Stimulated activated CD4-positive, alpha-beta T cell treated with anti-CD3 and anti-CD28 coated beads, Interleukin-15, amount 100 ng/mL, for 48 hours (primary cell): ENCODE measurements around the gene UXS1.

Experiments
- DNase-seq, 2 donors: peaks; one replicate each; pipeline ENCODE4 v3.0.0-alpha.2; 2020; ENCODE audit warnings: low read depth in 2 of 2

The UXS1 gene

DNA sequence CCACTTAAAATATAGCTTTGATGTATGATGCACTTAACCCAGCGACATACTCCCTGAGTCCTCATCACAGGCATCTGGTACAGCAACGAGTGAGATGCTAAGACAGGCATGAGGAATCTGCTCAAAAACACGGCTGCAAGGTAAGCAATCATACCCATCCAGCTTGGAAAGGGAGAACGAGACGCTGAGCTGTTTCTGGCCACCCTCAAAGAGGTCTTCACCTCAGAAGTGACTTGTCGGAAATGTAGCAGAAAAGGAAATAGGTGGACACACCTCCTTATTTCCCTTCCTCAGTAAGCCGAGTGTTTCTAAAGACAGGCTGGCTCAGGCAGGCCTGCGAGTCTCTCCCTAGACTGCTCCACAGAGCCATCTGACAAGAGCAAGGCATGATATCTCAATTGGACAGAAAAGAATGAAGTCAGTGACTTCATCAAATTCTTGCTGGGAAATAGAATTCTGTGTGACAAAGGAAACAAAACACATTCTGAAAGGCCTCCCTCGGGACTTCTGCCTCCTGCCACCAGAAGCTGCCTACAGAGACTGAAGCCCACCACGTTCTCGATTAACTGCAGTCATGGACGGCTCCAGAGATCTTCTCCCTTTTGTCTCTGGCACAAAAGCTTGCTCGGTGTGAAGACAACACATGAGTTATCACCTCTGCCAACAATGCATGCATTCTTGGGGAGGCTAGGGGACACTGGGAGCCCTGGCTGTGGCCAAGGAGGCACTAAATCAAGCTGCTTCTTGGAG lies 84.3 kb downstream of the UXS1 start:
- DNase-seq: no peak

DNA sequence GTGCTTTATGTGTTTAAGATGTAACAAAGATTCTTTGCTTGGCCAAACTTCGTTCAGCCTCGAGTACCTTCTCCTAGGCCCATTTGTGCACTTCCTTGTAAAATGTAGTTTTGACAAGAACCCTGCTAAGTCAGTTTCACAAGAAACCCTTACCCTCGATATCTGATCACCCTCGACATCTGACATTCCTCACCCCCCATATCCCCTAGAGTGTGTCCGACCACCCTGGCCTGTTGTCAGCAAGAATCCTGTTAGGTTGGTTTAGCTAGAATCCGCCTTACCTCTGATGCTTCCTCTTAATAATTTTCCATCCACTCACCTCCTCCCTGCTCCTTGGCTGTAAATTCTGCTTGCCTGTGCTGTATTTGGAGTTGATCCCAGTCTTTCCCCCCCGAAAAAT lies 85.3 kb downstream of the UXS1 start:
- no peak for DNase-seq

DNA sequence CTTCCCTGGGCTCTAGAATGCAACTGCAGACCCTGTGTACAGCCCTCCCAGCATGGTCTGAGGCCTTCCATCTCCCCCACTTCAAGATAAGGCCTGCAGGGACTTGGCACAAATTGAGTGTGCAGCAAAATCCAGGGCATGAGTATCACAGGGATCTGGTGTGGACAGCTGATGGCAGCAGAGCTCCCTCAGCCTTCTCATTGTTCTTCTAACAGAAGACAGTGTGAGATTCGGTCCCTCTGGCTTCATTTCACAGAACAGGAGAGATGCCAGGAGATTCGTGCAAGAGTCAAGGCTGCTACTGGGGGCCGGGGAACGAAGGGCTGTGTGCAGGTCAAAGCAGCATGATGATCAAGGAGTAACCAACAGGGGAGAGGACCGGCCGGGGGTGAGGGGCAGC lies 85.8 kb downstream of the UXS1 start:
- no peak for DNase-seq

DNA sequence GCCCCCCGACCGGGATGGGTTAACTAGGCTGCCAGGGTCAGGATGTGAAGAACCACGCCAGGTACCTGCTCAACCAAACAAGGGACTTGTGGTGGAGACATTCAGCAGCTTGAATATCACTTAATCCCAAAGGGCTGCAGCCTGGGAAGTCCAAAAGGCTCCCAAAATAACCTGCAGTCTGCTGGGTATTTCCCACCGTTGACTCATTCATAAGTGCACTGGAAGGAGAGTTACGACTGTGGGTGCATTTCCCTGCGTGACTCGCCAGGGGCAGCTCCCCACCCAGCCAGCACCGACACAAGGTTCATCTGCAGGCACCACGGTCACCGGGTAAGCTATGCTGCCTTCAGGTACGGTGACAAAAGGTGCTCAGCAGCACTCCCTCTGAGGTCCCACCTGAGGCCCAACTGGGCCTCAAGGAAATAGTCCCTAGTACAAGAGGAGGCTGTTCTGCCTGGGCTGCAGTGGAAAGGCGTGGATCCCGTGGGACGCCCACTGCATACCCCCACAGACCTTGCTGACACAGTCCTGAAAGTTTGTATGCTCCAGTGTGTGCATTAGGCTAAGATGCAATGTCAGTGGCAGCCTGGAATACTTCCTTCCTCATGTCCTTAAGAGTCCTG lies 86.5 kb downstream of the UXS1 start:
- DNase-seq: peak in 1 of 2 donors; percentile 29

DNA sequence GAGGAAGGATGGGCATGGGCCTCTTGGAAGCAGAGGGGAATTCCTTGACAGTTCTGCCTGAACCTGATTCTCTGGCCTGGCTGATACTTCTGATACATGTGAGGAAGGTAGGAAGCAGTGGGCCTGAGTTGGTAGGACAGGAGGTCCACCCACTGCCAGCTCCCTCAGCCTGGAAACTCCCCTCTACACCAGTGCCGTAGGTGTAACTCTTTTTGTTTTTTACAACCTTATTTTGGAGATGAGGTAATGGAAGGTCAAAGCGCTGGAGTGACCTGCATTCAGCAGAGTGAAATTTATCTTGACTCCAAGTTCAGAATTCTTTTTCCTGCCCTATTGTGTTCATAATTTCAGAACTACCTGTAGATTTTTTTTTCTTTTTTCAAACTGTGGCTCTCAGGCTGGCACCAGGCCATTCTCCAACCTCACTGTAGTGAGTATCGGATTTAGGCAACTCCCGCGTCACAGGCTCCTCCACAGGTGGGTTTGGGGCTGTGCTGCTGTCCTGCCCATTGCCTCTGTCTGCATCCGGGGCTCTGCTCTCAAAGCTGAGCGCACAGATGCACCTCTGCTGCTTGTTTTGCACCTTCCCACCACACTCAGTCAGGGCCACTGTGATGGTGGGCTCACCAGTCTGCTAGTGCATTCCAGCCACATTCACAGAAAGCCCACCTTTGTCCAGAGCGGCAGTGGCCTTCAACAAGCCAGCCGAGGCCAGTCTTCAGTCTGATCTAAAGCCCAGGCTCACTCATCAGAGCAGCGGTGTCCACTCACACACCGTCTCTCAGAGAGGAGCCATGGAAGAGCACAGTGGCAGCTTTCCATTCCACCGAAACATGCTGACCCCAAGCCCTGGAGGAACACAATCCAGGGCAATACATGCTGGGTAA lies 87.2 kb downstream of the UXS1 start:
- no peak for DNase-seq

DNA sequence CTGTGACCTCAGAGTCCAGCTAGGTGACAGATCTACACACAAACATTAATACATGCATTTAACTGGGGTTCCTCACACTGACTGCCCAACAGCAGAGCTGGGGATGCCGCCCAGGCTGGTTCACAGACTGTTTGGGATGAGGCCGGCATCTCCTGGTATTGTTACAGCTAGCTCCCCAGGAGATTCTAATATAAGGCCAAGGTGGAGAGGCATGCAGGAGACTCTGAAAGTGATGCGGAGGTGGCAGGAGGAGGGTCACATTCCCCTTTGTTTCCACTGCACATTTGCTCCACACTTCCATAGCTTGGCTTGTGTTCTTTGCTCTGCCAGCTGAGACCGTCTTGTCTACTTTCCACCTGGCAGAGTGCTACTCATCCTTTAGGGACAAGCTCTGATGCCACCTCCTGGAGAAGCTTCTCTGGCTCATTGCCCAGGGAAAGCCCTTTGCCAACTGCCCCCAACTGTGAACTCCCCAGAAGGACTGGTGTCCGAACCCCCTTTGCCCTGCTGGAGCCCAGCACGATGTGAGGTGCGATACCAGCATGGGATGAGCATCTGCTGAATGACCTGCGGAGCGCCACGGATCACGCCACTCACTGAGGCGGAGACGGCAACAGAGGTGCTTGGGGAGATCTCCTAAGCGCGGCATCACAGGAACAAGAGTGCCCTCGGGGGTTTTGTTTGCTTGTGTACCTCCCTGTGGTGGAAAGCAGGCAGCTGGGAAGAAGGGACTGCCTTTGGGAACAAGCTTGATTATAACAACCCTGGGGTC lies 88.8 kb downstream of the UXS1 start:
- no peak for DNase-seq

DNA sequence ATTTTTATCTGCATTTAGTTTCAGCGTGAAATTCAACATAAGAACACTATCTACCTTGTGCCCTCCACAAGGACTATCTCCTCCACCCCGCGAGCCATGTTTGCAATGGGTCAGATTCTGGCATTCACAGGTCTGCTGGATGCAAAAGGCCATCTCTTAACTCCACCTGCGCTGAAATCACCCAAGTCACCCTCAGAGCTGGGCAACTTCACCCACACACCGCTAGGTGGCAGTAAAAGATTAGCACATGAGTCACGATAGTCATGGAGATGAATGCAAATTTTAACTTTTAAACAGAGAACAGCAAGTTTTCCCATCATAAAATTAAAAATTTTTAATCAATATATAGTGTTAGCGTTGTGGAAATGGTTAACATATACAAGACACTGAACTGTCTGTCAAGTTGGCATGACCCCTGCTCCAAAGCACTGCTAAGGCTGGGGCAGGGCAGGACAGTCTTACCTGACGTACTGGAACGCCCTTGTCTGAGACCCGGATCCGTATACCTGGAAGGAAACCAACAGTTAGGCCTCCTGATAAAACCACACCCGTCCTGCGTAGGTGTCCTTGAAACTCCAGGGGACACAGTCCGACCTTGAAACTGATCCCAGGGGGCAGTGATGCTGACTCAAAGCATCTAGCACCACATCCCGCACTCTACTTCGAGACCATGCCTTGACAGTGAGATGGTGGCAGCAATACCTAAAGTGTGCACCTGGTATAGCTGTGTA lies 89.6 kb downstream of the UXS1 start:
- peak in 1 of 2 donors; percentile 33 for DNase-seq

DNA sequence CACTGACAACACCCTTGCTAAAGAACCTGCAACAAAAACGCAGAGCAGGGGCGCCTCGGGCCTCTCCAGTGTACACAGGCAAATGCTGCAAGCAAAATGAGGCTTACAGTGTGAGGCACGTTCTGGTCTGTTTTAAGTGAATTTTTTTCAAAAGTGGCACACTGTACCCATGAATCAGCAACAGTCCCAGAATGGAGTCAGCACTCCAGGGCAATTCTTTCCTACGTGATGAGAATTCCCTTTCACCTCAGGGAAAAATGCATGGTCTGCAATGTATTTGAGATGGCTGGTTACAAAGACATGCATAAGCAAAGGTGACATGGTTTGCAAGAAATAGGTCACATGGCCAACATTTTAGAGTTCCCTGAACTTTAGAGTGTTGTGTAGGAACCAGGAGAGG lies 94.4 kb downstream of the UXS1 start:
- no peak for DNase-seq

DNA sequence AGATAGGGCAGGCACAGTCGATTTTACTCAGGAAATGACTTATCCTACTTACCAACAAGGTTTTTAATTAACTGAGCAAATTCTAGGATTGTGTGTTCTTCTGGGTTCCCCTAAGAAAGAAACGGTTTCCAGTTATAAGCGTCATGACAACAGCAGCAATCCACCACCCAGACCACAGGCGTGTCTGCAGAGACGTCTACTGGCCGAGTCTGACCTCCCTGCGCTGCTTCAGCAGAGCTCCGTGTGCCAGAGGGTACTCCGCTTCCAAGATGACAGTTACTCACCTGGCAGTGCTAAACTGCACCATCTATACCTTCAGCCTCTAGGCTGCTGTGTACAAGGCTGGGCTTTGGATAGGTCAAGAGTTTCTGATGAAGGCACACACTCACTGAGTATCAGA lies 95.4 kb downstream of the UXS1 start:
- DNase-seq: no peak

DNA sequence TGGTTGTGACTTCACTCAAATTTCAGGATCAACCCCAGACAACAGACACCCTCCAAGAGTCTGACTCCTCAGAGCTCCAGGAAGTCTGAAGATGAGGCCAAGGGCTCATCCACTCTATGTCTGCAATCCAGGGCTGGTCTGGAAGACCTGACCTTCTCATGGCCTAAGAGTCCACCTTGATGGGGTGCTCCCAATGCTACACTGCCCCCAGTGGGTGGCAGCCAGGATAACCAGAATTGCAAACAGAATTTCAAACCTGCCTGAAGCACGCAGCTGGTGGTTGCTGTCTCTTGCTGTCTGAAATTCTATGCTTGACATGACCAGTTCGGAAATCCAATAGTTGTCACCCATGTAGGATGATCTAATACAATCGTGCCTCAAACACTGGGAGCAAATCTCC lies 96.0 kb downstream of the UXS1 start:
- no peak for DNase-seq

DNA sequence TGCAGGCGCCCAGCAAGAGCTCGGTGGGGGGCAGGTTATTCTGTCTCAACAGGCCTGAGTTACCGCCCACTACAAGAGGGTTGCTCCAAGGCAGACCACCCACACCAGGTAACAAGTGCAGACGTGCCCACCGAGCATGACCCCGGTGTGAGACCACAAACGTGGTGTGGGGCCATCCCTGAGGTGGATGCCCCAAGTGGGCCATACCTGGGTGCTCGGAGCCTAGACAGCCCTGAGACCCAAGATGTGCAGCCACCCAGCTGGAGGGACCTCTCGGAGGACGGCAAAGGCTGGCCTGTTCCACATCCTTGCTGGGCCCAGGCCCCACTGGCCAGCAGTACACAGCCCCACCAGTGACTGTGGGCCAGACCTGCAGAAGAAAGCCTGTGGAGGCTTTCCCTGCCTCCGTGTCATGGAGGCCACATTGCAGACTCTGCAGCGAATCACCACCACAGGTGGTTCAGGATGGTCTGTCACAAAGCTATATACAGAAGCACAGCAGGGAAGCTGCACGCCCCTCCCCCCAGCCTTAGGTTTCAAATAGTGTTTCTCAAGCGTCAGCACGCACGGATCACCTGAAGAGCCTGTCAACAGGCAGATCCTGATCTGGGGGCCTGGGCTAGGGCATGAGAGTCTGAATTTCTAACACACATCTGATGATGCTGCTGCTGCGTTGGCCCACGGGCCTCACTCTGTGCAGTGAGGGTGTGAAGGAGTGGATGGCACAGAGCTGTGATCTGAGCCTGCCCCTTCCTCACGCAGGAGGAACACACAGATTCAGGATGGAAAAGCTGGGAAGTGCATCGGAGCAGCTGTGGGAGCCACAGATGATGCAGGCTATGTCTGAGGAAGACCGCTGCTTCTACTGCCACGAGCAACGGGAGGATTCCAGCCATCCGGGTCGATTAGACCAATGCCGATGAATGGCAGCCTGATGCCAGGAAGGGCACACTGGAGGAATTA lies 96.8 kb downstream of the UXS1 start:
- no peak for DNase-seq

DNA sequence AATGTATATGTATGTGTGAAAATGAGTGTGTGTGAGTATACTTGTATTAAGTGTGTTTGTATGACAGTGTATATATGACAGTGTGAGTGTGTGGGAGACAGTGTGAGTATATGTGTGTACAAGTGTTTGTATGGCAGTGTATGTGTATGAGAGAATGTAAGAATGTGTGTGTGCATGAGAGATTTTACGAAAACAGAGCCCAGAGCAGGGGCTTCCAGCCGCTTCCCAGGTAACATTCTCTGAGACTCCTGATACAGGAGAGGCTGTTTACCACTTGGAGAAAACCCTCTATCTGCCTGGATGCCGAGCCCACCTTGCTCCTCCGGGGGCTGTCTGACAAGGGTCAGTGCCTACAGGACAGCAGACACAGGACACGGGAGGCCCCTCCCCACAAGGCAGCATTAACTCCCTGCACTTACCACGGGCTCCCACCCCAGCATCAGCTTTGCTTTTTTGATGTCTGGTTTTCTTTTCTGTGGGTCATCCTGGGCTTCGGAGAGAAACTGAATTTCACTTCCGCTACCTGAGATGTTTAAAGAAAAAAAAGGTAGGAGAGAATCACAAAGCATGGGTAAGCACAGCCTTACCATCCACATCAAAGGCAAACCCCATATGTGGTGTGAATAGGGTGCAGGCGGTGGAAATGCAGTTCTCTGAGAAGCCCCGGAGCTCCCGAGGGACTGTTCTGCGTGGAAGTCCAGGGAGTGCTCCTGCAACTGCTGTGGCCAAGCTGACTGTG lies 97.6 kb downstream of the UXS1 start:
- no peak for DNase-seq

DNA sequence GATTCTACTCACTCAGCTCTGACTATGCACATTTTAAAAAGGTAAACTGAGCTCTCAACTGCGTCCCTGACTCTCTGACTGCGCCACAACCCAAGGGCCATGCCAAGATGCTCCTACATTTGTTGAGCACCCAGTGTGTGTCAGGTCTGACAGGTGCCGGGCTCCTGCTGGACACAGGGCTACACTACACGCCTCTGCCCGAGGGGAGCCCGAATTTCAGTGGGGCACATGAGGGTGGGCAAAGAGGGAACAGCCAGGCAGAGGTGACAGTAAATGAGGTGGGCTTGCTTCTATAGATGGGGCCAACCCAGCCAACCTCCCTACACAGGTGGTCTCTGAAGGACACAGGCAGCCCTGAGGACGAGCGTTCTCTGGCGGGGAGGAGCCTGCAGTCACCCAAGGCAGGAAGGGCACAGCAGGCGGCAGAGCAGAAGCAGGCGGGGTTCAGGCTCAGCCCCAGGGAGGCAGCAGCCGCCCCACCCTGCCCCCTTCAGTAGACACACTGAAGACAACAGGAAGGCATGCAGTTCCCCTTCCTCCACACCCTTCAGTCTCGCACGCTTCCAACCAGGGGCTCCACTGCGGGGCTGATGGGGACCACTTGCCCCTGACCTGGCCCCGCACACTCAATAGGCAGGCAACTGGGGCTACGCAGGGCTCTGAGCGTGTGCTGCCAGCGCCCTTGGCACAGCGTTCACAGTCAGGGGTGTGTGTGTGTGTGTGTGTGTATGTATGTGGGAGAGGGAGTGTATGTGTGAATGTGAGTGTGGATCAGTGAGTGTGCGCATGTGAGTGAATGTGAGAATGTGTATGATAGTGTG lies 98.4 kb downstream of the UXS1 start:
- DNase-seq: peak in 1 of 2 donors; percentile 53

DNA sequence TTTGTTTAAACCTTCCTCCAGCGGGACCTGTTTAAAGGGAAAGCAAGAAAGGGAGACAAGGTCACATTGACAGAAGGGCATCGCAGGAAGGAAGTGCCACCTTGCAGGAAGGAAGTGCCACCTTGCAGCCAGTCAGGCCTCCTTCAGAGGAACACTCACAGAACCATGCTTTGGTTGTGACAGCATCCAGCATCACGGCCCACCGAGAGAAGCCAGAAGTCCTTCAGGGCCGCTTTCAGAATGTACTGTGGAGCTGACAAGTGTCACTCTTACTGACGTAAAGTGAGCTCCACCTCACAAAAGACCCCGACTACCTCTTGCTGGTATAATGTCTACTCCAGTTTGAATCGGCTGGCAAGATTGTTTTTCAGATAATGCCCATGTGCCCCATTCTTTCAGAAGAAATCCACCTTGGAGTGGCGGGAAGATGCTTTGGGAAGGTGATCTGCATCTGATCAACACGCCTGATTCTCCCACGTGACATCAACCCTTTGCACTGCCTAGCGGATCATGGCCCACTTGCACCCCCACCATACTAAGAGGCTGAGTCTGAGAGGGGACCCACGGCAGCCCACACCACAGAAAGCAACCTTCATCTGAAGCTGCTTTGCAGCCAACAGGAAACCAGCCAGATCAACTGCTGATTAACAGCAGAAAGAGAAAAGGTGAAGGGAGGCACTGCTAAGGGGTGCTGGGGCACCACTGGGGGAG lies 99.8 kb downstream of the UXS1 start:
- DNase-seq: peak in 1 of 2 donors; percentile 28

DNA sequence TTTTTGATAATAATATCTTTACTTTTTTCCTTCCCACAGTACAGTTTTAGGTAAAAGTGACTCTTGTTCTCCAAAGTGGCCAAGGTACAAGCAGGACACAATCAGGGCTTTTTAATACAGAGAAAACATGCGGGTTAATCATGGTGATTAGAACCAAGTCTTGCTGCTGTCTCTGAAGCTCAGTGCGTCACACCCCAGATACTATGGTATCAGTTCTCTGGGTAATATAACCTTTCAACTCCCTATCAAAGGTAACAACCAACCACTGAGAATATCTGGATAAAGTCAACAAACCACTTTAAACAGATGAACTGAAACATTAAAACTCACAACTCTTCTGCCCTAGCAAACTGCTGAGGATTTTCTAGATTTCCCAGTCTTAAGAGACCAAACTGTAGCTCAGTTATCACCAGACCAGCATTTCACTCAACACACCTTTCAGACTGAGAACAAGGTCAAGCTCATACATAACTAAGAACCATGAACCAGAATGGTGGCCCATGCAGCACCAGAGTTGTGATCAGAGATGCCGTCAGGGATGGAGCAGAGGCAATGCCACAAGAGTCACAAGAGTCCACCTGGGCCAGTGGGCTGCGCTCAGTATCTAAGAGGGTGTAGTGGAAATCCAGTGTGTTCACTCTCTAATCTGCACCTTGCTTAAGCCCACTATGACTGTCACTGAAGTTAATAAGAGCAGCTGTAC lies 103.0 kb downstream of the UXS1 start:
- DNase-seq: no peak

DNA sequence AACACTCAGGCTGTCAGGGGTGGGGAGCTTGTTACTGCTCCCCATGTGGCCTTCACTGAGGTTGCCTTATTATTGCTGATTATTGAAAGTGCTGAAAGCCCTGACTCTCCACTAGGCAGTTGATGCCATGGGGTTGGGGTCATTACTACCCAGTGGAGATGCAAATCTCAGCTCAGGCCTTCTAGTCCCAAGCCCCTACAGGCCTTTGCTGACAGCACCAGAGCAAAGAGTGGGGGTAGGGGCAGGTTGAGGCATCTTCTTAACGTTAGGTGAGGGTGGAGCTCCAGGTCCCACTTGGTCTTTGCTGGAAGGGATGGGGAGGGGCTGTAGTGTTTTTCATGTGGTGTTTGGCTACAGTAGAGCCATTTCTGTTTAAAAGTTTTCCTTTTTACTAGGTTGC lies 104.5 kb downstream of the UXS1 start:
- DNase-seq: no peak
